NCI-H2227 (cell line): ENCODE results near the gene APH1A.
"Not testable (repeated sequence)": the region's sequence is repeated elsewhere in the genome, so short reads cannot be mapped to it uniquely, and the experiment has no call there.

ENCODE experiments used
- DNase-seq: peaks from one replicate; lab custom pipeline; 2025; ENCODE audit not compliant: unreplicated experiment; lab: John Stamatoyannopoulos, UW

APH1A gene

DNA sequence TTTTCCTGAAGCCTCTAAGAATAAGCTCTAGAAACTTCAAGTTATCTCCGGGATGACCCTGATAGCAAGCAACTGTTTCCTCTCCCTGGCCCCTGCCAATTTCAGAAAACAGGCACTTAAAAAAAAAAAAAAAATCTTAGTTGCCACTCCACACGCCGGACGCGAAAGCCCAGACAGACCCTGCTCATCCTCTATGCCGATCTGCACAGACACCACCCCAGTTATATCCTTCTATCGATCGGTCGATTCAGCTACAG lies 34.6 kb downstream of the APH1A start:
- no peak for DNase-seq

DNA sequence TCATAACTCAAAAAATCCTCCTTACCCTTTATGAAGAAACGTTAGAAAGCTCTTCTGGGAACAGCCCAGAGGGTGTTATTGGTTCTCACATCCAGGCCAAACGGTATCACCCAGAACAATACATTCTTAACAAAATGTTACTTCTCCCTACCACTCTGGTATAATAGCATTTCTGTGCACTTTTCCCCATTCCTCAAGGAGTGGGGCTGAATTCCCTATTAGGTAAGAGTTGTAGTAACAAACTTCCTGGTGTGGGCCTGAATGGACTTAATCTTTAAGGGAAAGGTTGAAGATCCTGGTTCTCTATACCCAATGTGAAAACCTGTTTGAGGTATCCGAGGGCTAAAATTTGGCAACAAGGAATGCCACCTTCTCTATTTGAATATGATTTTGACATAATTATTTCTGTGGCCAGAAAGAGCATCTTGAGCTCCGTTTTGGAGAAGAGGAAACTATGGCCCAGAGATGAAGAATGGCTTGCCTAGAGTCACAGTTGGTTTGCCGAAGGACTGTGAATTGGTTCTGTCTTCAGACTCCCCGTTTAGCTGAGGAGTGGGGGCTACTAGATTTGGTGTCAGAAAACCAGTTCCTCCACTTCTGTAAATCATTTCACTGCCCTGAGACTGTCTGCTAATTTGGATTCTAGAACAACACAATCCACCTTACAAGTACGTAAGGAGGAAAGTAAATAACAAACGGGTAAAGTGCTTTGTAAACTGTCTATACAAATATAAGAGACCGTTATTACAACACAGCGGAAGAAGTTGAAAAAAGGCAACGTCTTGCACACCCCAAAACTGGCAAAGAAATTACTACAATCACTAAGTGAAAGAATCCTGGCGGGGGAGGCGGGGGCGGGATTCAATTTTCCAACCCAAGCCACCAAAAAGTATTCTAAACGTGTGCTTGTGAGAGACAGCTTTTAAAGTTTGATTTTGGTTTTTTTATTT lies 35.2 kb downstream of the APH1A start:
- DNase-seq, result no peak

DNA sequence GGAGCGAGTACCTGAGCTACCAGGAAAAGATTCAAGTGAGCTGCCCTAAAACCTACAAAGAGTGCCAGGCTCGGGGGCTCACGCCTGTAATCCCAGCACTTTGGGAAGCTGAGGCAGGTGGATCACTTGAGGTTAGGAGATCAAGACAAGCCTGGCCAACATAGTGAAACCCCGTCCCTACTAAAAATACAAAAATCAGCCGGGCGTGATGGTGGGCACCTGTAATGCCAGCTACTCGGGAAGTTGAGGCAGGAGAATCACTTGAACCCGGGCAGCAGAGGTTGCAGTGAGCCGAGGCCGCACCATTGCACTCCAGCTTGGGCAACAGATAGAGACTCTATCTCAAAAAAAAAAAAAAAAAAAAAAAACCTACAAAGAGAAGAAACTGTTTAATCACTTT lies 35.9 kb downstream of the APH1A start:
- not testable (repeated sequence) for DNase-seq

DNA sequence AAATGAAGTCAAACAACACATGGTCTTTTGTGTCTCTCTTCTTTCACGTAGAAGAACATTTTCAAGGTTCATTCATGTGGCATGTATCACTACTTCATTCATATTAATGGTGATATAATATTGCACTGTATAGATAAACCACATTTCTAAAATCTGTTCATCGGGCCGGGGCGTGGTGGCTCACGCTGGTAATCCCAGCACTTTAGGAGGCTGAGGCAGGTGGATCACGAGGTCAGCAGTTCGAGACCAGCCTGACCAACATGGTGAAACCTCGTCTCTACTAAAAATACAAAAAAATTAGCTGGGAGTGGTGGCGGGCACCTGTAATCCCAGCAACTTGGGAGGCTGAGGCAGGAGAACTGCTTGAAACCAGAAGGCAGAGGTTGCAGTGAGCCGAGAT lies 40.6 kb downstream of the APH1A start:
- not testable (repeated sequence) for DNase-seq

DNA sequence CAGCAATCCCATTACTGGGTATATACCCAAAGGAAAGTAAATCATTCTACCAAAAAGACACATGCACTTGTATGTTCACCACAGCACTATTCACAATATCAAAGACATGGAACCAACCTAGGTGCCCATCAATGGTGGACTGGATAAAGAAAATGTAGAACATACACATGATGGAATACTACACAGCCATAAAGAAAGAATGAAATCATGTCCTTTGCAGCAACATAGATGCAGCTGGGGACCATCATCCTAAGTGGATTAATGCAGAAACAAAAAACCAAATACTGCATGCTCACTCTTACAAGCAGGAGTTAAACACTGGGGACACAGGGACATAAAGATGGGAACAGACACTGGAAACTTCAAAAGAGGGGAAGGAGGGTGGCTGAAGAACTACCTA lies 41.6 kb downstream of the APH1A start:
- no peak for DNase-seq

DNA sequence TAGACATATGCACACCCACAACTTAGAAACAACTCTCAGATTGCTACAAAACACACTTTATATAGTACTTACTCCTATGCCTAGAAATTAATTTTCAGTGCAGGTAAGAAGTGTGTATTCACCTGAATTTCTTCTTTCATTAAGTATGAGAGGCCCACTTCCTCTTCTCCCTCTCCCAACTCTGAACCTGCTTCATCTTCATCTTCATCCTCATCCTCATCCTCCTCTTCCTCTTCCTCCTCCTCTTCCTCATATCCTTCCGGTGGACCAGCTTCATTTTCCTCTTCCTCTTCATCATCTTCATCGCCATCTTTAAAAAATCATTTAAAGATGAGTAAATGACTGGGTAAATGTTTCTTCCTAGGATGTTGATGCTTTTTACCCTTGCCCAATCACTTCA lies 42.3 kb downstream of the APH1A start:
- no peak for DNase-seq

DNA sequence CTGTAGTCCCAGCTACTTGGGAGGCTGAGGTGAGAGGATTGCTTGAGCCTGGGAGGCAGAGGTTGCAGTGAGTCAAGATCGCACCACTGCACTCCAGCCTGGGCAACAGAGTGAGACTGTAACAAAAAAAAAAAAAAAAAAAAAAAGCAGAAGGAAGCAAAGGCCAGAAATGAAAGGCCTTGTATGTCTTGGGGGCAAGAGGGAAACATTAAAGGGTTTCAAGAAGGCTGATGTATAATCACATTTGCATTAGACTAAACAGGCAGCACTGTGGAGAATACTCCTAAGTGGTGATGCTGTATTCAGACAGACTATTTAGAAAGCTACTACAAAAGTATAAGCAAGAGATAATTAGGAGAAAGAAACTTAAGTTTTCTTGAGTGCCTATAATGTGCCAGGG lies 43.3 kb downstream of the APH1A start:
- no peak for DNase-seq

DNA sequence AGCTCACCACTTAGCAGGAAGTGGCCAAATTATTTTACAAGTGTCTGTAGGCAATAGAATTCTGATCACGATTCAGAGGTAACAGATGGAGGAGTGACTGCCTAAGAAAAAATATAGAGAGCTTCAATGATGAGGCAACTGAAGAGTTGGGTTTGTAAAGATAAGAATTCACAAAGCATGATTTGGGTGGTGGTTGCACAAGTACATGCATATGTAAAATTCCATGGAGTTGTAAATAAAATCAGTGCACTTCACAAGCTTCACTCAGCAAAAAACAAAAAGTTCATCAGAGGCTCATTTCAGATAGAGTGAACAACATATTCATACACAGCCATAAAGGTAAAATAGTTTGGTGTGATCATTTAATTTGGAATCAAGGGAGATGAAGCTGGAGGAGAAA lies 43.8 kb downstream of the APH1A start:
- no peak for DNase-seq

DNA sequence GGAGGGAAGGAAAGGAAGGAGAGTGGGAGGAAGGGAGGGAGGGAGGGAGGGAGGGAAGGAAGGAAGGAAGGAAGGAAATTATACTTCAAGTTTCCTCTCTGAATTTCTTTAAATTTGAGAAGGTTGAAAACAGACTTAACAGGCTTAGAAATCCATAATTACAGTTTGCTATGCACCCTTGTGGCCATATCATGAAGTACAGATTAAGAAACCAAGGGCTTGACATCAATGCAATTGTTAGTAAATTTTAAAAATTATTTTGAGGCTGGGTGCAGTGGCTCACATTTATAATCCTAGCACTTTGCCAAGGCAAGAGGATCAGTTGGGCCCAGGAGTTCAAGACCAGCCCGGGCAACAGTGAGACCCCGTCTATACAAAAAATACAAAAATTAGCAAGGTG lies 47.3 kb downstream of the APH1A start:
- peak; percentile 52 for DNase-seq

DNA sequence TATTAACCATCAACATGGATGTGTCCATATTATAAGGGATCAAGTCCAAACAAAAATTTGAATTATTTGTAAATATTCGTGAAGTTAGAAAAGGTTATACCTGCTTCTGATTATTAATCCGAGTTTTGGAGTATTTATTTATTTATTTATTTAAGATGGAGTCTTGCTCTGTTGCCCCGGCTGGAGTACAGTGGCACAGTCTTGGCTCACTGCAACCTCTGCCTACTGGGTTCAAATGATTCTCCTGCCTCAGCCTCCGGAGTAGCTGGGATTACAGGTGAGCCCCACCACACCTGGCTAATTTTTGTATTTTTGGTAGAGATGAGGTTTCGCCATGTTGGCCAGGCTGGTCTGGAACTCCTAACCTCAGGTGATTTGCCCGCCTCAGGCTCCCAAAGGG lies 53.0 kb downstream of the APH1A start:
- not testable (repeated sequence) for DNase-seq
